Tibial artery (tissue), 4 donors: Measurements from ENCODE around the gene SDC3.
A peak's percentile ranks its signal among the peaks of the same experiment; 100 is the strongest.

ENCODE experiments used
- DNase-seq, 2 donors: peaks; one replicate each; pipeline ENCODE4 v3.0.0-alpha.2; 2019
- H3K27ac ChIP-seq, 2 donors: fragments of 200-600 bp; sonication (generic) in 1 of 2; 1 replicate in 1 of 2; 2 replicates in 1 of 2; pipeline ENCODE4 v1.5.1; 2018 to 2019; ENCODE audit warnings: mild to moderate bottlenecking in 1 of 2
- H3K27me3 ChIP-seq, 2 donors: fragments of 200-600 bp; sonication (generic) in 1 of 2; one replicate each; pipeline versions ENCODE4 v1.5.1 to v1.6.0; 2016 to 2019
- H3K36me3 ChIP-seq, 3 donors: fragments of 200-600 bp; sonication (generic) in 2 of 3; one replicate each; pipeline ENCODE4 v1.5.1; 2016 to 2019; ENCODE audit warnings: mild to moderate bottlenecking in 2 of 3
- H3K4me1 ChIP-seq, 4 donors: fragments of 200-600 bp; sonication (generic) in 2 of 4; 1 replicate in 3 of 4; 2 replicates in 1 of 4; pipeline ENCODE4 v1.5.1; 2016 to 2019
- H3K4me3 ChIP-seq, 2 donors: fragments of 200-600 bp; sonication (generic) in 1 of 2; 1 replicate in 1 of 2; 2 replicates in 1 of 2; pipeline ENCODE4 v1.5.1; 2018 to 2019; ENCODE audit warnings: mild to moderate bottlenecking in 2 of 2
- H3K9me3 ChIP-seq, 3 donors: fragments of 200-600 bp; sonication (generic) in 1 of 3; one replicate each; pipeline ENCODE4 v1.5.1; 2016 to 2019
- CTCF ChIP-seq, 2 experiments: fragments of 200-600 bp in 1 of 2; fragments of 450-650 bp in 1 of 2; IDR thresholded peaks; one replicate each; pipeline ENCODE4 v1.5.1; 2017 to 2019; ENCODE audit warnings: antibody characterized with exemption in 2 of 2, mild to moderate bottlenecking in 1 of 2, moderate library complexity in 1 of 2
- intact Hi-C: fragments of 100-400 bp; cut with DNase I; formaldehyde crosslinking; loops from one replicate; pipeline ENCODE4 v1.15.0; 2023; ENCODE audit warnings: low total_unique reads

The SDC3 gene

GRCh38 chr1:30824736-30825429 is 83.7 kb downstream of the SDC3 start:
- Histone ChIP-seq H3K4me3 (peak overlapping the region; percentile 46 to 49), H3K27me3 (no peaks in the 10 kb centered on the region), H3K4me1 (peaks cover 2 to 38% (median 19%) of the 10 kb centered on the region in 4 donors), H3K36me3 (no peaks in the 10 kb centered on the region), H3K9me3 (no peaks in the 10 kb centered on the region), H3K27ac (peak overlapping the region; percentile 87 to 91)
- no peak for TF ChIP-seq CTCF (IDR thresholded peaks at IDR 0.05)
- intact Hi-C loops = no loop called here
- DNase-seq = no peak

- Histone ChIP-seq H3K4me1 (peaks cover 2 to 38% (median 19%) of the 10 kb centered on the region in 4 donors), H3K9me3 (no peaks in the 10 kb centered on the region), H3K27ac (peak overlapping the region; percentile 87 to 91), H3K4me3 (peak overlapping the region; percentile 46 to 49), H3K36me3 (no peaks in the 10 kb centered on the region), H3K27me3 (no peaks in the 10 kb centered on the region)
- intact Hi-C loops = no loop called here
- peak; percentile 95 to 97 for DNase-seq
- no peak for TF ChIP-seq CTCF (IDR thresholded peaks at IDR 0.05)
Observed at GRCh38 chr1:30823969-30824735, 84.4 kb downstream of the SDC3 start.

- DNase-seq = no peak
- H3K27ac ChIP-seq = peak overlapping the region; percentile 87 to 91
- peaks cover 2 to 38% (median 22%) of the 10 kb centered on the region in 4 donors for H3K4me1 ChIP-seq
- TF ChIP-seq CTCF (IDR thresholded peaks at IDR 0.05) = no peak
- H3K9me3 ChIP-seq = no peaks in the 10 kb centered on the region
- no peaks in the 10 kb centered on the region for H3K36me3 ChIP-seq
- H3K4me3 ChIP-seq = peak overlapping the region; percentile 46 to 49
- H3K27me3 ChIP-seq = no peaks in the 10 kb centered on the region
- intact Hi-C loops = no loop called here
Observed at GRCh38 chr1:30823627-30823968, 85.0 kb downstream of the SDC3 start.

- no peak for DNase-seq
- intact Hi-C loops = no loop called here
Observed at GRCh38 chr1:30822966-30823581, 85.5 kb downstream of the SDC3 start.

GRCh38 chr1:30822006-30822405 is 86.6 kb downstream of the SDC3 start:
- peak overlapping the region in 1 of 2 donors; percentile 25 for H3K27ac ChIP-seq
- H3K27me3 ChIP-seq = no peaks in the 10 kb centered on the region
- H3K4me3 ChIP-seq = no peak overlapping the region
- intact Hi-C loops = no loop called here
- DNase-seq = no peak
- peaks cover 2 to 36% (median 22%) of the 10 kb centered on the region in 4 donors for H3K4me1 ChIP-seq
- TF ChIP-seq CTCF (IDR thresholded peaks at IDR 0.05) = no peak
- no peaks in the 10 kb centered on the region for H3K9me3 ChIP-seq
- H3K36me3 ChIP-seq = no peaks in the 10 kb centered on the region

More at GRCh38 chr1:30822966-30823581, 85.5 kb downstream of the SDC3 start:
- no peak for TF ChIP-seq CTCF (IDR thresholded peaks at IDR 0.05)
- H3K4me3 ChIP-seq = no peak overlapping the region
- peak overlapping the region; percentile 87 to 91 for H3K27ac ChIP-seq
- H3K9me3 ChIP-seq = no peaks in the 10 kb centered on the region
- peaks cover 2 to 38% (median 23%) of the 10 kb centered on the region in 4 donors for H3K4me1 ChIP-seq
- no peaks in the 10 kb centered on the region for H3K27me3 ChIP-seq
- no peaks in the 10 kb centered on the region for H3K36me3 ChIP-seq
